ENCODE data around the gene NOX5. TPM values are rescaled to one million over a fixed set of nuclear protein-coding genes. Genes with fewer than 3 reads are reported as not detected.

Gene NOX5
- total and polyA plus RNA-seq, 2 of the 13 experiments (the other 11 are each of a cell fraction or from before 2014, with no cell fraction given): not detected

DNA sequence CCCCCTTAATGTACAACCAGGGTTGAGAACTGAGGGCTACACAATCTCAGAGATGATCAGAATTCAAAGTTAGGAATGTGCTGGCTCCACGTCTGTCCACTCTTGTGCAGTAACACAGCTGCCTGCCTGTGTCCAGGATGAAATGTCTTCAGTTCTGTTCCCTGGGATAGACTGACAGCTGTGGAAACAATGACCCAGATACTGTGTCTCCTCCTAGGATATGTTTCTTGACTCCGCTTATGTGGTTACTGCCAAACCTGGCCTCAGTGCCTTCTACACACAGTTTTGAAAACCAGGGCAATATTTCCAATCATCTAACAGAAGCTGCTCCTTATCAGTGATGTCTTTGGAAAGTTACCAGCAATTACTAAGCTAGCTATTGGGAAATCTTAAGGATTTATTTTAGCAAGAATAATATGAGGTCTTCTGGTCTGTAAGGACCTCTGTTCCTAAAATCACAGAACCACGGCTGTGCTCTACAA lies 67.6 kb downstream of the NOX5 start:
- ChIA-PET POLR2A (no interaction called here), CTCF (ENCODE audit: low intra/inter-chr PET ratio, low total read pairs) (no interaction called here)
- Histone ChIP-seq H3K36me3 (replicated peaks in 1 of 2; ENCODE audit: control insufficient read depth in 1 of 2, insufficient read depth in 2 of 2, low read length in 2 of 2) (no peaks in the 10 kb centered on the region), H3K79me2 (ENCODE audit: insufficient read depth, low read length) (no peaks in the 10 kb centered on the region), H3K4me1 (ENCODE audit: insufficient read depth, low read length) (peaks cover 28% of the 10 kb centered on the region), H3K9ac (ENCODE audit: insufficient read depth, low read depth, low read length) (no peak overlapping the region), H3K9me3 (ENCODE audit: low read length) (no peaks in the 10 kb centered on the region), H2AFZ (ENCODE audit: low read length) (no peak overlapping the region), H3K4me3 (replicated peaks in 1 of 3; ENCODE audit: insufficient read depth in 1 of 3, low read depth in 2 of 3, low read length in 3 of 3) (no peak overlapping the region), H4K20me1 (ENCODE audit: insufficient read depth, low read length) (no peaks in the 10 kb centered on the region), H3K27me3 (ENCODE audit: control insufficient read depth in 1 of 2, insufficient read depth in 2 of 2, low read length in 2 of 2) (peaks cover 2 to 53% of the 10 kb centered on the region in 2 experiments; a peak in 4 of 5 replicates), H3K27ac (ENCODE audit: extremely low read length, insufficient read depth, low read length) (no peak overlapping the region), H3K4me2 (ENCODE audit: low read depth, low read length) (no peak overlapping the region)
- in situ Hi-C loops (cut with HindIII; ENCODE audit: extremely low pct_ligation_motif_present, low pct_unique_long_range_greater_than_20kb) (no loop called here), intact Hi-C loops (cut with micrococcal nuclease; ENCODE audit: unreplicated experiment) (no loop called here)
- 43% methylated on average over 3 of the region's 3 CpGs for WGBS (ENCODE audit: low lambda C conversion rate)
- no peak for DNase-seq (ENCODE audit: low spot score)
- no peak for TF ChIP-seq SMC3 (IDR thresholded peaks at IDR 0.05; ENCODE audit: low read length)
- no peak for TF ChIP-seq TMF1 (CRISPR knock-in tag; IDR thresholded peaks at IDR 0.05; ENCODE audit: low read depth)
- TF ChIP-seq, protein P1, sequence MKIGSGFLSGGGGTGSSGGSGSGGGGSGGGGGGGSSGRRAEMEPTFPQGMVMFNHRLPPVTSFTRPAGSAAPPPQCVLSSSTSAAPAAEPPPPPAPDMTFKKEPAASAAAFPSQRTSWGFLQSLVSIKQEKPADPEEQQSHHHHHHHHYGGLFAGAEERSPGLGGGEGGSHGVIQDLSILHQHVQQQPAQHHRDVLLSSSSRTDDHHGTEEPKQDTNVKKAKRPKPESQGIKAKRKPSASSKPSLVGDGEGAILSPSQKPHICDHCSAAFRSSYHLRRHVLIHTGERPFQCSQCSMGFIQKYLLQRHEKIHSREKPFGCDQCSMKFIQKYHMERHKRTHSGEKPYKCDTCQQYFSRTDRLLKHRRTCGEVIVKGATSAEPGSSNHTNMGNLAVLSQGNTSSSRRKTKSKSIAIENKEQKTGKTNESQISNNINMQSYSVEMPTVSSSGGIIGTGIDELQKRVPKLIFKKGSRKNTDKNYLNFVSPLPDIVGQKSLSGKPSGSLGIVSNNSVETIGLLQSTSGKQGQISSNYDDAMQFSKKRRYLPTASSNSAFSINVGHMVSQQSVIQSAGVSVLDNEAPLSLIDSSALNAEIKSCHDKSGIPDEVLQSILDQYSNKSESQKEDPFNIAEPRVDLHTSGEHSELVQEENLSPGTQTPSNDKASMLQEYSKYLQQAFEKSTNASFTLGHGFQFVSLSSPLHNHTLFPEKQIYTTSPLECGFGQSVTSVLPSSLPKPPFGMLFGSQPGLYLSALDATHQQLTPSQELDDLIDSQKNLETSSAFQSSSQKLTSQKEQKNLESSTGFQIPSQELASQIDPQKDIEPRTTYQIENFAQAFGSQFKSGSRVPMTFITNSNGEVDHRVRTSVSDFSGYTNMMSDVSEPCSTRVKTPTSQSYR (CRISPR knock-in tag; IDR thresholded peaks at IDR 0.05; ENCODE audit: borderline replicate concordance): no peak
- TF ChIP-seq, protein P2, sequence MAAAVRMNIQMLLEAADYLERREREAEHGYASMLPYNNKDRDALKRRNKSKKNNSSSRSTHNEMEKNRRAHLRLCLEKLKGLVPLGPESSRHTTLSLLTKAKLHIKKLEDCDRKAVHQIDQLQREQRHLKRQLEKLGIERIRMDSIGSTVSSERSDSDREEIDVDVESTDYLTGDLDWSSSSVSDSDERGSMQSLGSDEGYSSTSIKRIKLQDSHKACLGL (CRISPR knock-in tag; IDR thresholded peaks at IDR 0.05): no peak
- TF ChIP-seq FOXK1 (CRISPR knock-in tag; IDR thresholded peaks at IDR 0.05; ENCODE audit: borderline replicate concordance, low read depth): no peak
- no peak for TF ChIP-seq TARDBP (CRISPR knock-in tag; IDR thresholded peaks at IDR 0.05)
- no peak for TF ChIP-seq THAP11 (CRISPR knock-in tag; IDR thresholded peaks at IDR 0.05)
- TF ChIP-seq, protein P3, sequence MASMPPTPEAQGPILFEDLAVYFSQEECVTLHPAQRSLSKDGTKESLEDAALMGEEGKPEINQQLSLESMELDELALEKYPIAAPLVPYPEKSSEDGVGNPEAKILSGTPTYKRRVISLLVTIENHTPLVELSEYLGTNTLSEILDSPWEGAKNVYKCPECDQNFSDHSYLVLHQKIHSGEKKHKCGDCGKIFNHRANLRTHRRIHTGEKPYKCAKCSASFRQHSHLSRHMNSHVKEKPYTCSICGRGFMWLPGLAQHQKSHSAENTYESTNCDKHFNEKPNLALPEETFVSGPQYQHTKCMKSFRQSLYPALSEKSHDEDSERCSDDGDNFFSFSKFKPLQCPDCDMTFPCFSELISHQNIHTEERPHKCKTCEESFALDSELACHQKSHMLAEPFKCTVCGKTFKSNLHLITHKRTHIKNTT (CRISPR knock-in tag; IDR thresholded peaks at IDR 0.05): no peak
- TF ChIP-seq ZNF549 (CRISPR knock-in tag; IDR thresholded peaks at IDR 0.05): no peak
- no peak for TF ChIP-seq ZMYM4 (CRISPR knock-in tag; IDR thresholded peaks at IDR 0.05)
- TF ChIP-seq ZNF260 (CRISPR knock-in tag; IDR thresholded peaks at IDR 0.05; ENCODE audit: borderline replicate concordance, low read depth): no peak
- TF ChIP-seq, protein P4, sequence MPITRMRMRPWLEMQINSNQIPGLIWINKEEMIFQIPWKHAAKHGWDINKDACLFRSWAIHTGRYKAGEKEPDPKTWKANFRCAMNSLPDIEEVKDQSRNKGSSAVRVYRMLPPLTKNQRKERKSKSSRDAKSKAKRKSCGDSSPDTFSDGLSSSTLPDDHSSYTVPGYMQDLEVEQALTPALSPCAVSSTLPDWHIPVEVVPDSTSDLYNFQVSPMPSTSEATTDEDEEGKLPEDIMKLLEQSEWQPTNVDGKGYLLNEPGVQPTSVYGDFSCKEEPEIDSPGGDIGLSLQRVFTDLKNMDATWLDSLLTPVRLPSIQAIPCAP (CRISPR knock-in tag; IDR thresholded peaks at IDR 0.05; ENCODE audit: low read depth): no peak
- no peak for TF ChIP-seq RBM22 (optimal IDR thresholded peaks at IDR 0.05; ENCODE audit: low read length)
- no peak for TF ChIP-seq IRX3 (CRISPR knock-in tag; IDR thresholded peaks at IDR 0.05; ENCODE audit: borderline replicate concordance, low read depth)
- TF ChIP-seq SMARCE1 (IDR thresholded peaks at IDR 0.05; ENCODE audit: borderline replicate concordance): no peak
- ATAC-seq: no peak
- no TSS peak for BruUV-seq (replicated peaks)
- no peak for FAIRE-seq
